Germinal center (tissue), 1 donor: Measurements from ENCODE around the gene LAPTM4A.
"Not testable (repeated sequence)": the region's sequence is repeated elsewhere in the genome, so short reads cannot be mapped to it uniquely, and the experiment has no call there.

Experiments
- DNase-seq: peaks from one replicate; pipeline ENCODE4 v3.0.0; 2012; ENCODE audit warnings: mixed read lengths, low spot score

LAPTM4A gene

DNA sequence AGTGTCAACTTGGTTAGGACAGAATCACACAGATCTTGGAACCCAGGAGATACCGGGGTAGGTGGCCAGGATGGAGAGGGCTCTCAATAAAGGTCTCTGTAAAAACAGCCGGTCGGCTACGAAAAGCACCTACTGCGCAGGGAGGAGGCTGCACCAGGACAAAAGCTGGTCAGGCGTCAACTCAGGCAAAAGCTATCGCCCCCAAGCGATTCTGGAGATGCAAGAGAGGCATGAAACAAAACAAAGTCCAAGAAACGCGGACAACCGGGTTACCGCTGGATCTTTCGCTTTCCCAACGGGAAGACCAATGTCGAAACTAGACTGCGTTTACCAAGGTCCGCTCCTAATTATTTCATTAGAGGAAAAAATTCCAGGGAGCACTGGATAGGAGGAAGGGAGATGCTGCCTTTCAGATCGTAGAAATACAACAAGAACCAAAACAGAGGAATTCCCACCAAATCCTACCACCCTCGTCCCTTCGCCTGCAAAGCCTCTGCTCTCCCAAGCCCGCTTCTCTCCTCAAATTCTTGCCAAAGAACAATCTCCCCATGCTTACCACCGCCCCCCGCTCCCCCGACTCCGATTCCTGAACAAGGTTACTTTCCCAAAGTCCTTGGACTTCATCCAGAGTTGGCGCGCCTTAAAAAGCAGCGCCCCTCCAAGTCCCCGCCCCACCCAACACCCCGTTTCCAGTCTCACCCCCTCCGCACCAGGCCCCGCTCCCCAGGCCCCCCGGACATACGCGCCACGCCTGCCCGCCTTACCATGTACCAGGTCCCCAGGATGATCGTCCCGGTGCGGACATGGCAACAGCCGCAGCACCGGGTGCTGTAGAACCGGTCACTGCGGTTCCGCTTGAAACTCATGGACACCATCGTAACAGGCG lies 539 bp downstream of the LAPTM4A start:
- DNase-seq = peak; percentile 41

- peak; percentile 36 for DNase-seq
Measured at GRCh38 chr2:20050104-20050645, 1.3 kb downstream of the LAPTM4A start.

GRCh38 chr2:20049637-20050036 lies 1.8 kb downstream of the LAPTM4A start:
- DNase-seq = no peak

DNA sequence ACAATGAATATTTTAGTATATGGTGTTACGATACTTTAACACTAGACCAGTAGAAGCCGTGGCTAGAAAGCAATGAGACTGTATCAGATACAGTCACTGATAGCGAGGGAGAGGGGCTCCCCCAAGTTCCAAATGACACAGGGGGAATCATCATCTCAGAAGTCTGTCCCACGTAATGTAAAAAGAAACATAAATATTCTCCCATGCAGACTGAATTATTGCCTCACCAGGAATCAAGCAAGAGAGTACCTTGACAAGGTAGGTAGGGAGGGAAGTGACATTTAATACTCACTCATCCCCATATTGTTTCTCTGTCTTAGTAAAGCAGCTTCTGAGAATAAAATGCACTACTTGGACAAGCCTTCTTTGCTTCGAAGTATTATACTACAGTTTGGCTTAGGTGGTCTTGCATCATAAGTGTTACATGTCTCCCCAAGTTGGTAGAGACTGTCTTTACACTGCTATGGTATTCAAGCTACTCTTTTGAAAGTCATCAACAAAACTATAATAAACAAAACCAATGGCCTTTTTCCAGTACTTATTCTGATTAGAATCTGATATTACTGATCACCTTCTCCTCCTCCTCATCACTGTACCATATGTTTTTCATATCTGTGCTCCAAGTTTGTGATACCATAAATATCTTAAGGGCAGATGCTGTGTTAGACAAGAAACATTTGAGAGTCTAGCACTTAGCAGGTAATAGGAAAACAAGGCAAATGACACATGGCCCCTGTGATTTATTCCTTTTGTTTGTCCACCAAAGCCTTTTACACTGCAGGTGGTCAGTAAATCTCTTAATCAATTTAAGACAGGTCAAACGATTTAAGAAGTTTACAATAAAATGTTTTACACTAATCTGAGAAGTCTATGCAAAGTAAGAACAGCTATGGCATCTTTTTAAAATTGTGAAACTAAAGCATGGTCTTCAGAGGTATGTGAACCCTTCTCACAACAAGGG lies 2.7 kb downstream of the LAPTM4A start:
- no peak for DNase-seq

DNA sequence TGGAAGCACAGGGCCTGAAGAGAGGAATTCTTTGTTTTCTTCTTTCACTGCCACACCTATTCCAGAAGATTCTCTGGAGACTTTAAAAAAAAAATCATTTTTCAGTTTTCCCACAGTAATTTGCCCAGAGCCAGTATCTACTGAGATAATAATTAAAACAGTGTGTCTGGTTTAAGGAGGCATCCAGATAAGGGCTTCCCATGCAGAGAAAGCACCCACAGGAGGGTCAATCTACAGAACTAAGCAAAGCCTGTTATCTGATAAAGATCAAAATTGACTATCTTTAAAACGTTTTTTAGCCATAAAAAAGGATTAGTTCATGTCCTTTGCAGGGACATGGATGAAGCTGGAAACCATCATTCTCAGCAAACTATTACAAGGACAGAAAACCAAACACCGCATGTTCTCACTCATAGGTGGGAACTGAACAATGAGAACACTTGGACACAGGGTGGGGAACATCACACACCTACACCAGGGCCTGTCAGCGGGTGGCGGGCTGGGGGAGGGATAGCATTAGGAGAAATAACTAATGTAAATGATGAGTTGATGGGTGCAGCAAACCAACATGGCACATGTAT lies 5.6 kb downstream of the LAPTM4A start:
- not testable (repeated sequence) for DNase-seq

- no peak for DNase-seq
Measured at GRCh38 chr2:20044778-20045177, 6.7 kb downstream of the LAPTM4A start.

DNA sequence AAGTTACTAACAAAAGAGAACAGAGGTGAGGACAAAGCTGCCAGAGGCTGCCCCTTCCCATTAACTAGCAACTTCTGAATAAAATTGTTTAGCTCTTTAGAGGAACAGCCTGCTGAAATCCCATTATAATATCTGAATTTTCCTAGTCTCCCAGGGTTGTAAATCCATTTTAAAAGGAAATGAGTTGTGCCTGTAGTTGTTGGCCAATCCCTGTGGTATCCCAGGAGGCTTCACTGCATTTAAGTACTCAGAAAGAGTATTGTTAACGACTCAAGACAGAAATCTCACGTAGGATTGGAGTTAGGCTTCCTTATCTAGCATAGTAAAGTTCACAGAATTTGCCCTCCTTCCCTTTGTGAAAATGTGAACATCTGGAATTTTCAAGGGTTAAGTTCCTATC lies 8.9 kb downstream of the LAPTM4A start:
- DNase-seq = no peak

DNA sequence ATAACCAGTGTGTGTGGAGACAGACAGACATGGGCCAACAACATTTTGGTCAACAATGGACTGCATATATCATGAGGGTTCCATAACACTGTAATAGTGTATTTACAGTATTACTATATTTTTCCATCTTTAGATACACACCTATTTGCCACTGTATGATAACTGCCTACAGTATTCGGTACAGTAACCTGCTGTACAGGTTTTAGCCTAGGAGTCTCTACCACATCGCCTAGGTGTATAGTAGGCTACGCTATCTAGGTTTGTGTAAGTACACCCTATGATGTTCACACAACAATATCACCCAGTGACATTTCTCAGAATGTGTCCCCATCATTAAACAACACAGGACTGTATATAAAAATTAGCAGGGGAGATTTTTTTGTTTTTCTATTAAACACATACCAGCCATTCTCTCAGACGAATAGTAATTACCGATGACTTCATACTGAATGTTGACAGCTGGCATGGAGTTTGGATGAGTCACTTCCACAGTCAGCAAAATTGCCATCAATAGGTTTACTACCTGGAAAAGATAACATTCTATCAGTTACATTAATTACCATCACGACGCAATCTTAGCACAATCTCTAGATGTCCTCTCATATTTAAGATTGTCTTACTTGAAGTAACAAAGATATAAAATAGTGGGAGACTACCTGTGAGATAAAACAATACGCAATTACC lies 10.8 kb downstream of the LAPTM4A start:
- DNase-seq = no peak

DNA sequence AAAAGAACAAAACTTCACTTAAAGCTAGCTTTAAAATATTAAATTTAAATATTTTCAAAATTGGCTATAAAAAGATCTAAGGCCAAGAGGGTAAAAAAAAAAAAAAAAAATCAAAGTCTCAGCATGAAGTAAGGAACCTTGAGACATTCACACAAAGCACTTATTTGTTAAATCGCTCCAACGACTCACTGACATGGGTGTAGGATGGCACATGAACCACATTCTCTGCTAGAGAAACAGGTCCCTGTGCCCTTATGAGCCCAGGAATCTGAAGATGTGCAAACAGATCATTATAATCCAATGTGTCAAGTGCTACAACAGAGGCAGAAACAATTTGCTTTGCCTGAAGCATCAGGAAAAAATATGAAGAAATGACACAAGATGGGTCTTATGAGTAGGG lies 13.8 kb downstream of the LAPTM4A start:
- no peak for DNase-seq

DNA sequence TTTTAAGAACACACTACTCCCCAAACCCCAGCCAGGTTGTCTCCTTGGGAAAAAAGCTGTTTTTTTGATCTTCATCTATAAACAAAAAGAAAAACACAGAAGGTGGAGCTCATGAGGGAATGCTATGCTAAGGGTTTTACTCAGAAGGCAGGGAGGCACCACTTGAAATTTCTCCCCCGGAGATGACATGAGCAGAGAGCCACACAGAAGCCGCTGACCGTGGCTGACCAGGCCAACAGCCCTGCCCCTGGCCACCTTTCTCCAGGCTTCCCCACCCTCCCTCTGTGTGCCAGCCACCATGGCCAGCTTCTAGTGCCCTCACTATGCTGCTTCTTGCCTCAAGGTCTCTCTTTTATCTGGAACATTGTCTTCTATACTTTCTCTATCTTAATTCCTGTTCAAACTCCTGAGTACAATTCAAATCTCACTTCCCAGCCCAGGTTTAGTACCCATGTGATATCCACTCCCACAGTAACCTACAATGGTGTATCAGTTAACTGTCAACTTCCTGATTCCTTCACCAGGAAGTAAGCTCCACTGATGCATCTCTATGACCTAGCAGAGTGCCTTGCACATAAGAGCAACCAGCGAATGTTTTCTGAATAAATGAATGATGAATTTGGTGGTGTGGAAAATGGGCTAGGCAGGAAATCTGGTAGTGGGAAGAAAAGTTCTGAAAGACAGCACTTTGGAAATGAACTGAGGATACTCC lies 15.3 kb downstream of the LAPTM4A start:
- peak; percentile 60 for DNase-seq

- no peak for DNase-seq
Measured at GRCh38 chr2:20034821-20035220, 16.6 kb downstream of the LAPTM4A start.

DNA sequence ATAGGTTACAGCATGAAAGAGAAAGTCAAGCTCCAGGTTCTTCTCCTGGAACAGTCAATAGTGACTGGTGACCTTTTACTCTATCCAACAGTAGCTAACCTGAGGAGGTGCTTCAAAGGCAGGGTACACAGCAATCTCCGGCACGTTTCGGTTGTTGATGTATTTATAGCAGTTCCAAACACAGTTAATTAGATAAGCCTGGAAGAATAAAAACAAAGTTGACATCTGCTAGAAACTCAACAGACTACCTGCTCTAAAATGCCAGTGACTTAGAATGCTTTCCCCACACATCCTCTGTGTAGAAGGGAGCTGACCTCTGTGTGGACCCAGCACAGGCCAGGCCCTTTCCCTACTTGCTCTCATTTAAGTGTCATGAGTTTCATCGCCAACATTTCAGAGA lies 17.2 kb downstream of the LAPTM4A start:
- DNase-seq = no peak

DNA sequence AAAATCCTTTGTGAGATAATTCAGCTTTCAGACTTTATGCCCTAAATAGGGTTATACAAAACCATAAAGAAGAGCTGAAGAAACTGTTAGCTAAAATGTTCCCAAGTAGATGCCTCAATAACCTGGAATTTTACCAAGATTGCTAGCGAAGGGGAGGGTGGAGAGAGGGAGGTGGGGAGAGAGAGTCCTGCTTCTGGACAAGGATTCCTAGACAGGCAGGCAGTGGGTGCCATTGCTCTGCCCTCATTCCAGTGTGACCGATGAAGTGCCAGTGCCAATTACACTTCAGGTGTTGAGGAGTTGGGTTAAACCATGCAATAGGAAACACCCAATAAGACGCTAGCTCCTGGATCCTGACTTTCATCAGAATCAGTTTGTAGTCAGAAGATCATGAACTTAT lies 18.1 kb downstream of the LAPTM4A start:
- DNase-seq = no peak

- no peak for DNase-seq
Measured at GRCh38 chr2:20030224-20030623, 21.2 kb downstream of the LAPTM4A start.

GRCh38 chr2:20027705-20028434 lies 23.6 kb downstream of the LAPTM4A start:
- no peak for DNase-seq

GRCh38 chr2:20027260-20027677 lies 24.2 kb downstream of the LAPTM4A start:
- no peak for DNase-seq

DNA sequence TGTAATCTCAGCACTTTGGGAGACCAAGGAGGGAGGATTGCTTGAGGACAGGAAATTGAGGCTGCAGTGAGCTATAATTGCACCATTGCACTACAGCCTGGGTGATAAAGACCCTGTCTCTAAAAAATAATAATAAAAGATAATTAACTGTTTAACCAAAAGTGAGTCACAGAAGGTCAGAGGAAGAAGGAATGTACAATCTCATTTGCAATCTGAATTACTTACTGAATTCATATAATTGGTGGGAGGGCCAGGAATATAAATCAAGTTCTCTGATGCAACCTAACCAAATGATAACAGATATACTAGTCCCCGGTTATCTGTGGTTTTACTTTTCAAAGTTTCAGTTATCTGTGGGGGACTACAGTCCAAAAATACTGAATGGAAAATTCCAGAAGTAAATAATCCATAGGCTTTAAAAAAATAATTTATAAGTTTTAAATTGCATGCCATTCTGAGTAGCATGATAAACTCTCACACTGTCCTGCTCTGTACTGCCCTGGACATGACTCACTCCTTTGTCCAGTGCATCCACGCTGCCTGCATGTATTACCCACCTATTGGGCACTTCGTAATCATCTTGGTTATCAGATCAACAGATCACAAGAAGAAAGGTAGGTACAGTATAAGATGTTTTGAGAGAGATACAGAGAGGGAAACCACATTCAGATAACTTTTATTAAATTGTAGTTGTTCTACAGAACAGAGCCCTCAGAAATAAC lies 26.2 kb downstream of the LAPTM4A start:
- DNase-seq = no peak

DNA sequence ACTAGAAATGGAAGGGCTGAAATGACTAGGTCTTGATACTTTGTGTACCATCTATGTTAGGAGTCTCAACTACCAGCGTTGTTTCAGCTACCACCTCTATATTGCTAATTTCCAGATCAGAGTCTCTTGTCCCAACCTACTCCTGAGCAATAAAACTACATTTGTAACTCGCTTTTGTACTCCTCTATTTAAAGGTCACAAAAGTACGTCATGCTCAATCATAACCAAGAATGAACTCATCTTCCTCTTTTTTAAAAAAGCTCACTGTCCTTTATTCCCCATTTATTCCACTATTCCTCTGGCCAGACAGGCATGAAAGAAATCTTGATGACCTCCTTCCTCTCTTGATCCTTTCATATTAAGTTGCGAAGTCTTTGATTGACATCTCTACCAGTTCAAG lies 27.7 kb downstream of the LAPTM4A start:
- no peak for DNase-seq

GRCh38 chr2:20021405-20022009 lies 29.9 kb downstream of the LAPTM4A start:
- no peak for DNase-seq
